Suppressor macrophage (primary cell): ENCODE measurements around the gene CLK3.
"Not testable (repeated sequence)": the region's sequence is repeated elsewhere in the genome, so short reads cannot be mapped to it uniquely, and the experiment has no call there.

ENCODE experiments used
- DNase-seq, 4 experiments: peaks; one replicate each; pipeline ENCODE4 v3.0.0-alpha.2; 2020 to 2022

CLK3 gene

DNA sequence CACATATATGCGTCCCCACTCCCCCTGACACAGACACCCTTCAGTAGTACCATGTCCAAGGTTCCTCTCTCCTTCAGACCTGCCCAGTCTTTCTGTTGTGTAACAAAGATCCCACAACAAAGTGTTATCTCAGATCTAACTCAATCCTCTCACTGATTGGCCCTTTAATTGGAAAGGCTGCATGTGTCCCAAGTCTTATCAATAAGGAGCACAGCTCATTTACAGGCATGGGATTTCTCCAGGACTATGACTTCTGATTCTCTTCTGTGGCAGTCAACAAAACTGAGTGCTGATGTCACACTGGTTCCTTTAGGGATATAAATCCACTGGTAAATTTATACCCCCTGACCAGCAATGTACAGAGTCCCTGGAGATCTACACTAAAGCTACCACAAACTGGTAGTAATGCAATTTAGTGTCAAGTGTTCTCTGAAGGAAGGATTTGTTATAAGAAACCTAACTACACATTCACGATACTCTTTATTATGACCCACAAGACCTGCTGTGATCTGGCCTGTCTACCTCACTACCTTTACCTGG, 28.1 kb downstream of the CLK3 start:
- no peak for DNase-seq

DNA sequence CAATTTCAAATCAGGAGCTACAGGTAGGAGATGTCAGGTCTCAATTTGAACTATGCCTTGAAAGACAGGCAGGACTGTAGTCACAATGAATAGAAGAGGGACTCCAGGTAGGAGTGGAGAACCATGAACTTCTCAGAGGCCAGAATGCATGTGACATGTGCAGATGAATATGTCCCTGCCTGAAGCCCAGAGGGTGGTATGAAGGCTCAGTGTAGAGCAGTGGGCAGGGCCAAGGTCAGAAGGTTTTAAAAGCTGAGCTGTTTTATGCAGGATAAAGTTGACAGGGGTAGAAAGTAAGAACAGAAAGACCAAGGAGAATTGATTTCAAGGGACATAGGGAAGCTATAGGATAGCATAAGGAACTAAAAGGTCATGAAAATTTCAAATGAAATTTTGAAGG, 30.8 kb downstream of the CLK3 start:
- no peak for DNase-seq

DNA sequence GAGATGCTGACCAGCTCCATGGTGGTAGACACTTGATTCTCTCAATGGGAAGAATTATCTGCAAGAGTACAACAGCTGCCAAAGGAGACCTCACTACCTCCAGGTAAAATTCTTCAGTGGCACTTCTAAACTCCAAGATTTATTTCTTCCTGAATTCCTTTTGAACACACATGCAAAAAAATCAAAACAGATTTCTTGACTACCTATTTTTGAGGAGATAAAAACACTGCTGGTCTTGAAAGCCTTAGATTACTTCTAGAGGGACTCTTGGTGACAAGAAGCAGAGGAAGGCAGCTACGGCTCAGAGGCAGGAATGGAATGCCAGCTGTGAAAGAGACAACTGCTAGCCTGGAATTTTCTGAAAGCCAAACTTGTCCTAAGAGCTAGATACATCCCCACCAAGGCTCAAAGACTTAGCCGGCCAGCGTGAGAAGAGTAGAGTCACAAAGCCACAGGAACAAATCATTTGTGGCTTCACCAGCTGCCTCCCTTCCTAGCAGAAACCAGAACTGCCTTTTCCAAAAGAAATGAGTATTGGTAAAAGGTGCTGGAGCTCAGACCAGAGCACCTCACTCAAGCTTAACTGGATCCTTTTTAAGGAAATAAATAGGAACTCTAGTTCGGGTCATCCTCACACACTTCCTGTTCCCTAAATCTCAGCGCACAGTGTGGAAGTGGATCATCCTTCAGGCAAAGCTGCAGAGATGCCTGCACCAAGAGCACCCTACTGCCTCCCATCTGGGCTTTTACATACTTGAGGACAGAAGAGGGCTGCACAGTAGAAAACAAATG, 32.6 kb downstream of the CLK3 start:
- peak; percentile 42 to 53 (median 49) for DNase-seq

DNA sequence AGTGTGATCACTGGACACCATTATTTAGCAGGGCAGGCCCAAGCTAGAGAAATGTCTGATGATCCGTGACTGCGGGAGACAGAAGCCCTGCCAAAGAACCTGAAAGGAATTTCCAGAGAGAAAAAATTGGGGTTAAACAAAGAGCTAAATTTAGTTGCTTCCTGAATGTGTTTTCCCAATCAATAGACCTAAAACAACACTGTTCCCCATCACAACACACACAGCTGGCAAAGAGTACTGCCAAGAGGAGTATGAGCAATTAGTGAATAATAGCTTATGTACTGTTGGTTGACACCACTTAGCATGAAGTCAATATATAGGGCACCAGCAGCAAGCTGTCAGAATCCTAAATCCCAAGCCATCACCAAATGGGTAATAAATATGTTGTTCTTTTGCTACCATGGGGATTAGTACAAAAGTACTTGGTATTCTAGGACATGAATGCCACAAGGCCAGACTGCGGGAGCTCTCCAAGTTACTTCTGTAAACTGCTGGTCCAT, 35.7 kb downstream of the CLK3 start:
- DNase-seq = no peak

DNA sequence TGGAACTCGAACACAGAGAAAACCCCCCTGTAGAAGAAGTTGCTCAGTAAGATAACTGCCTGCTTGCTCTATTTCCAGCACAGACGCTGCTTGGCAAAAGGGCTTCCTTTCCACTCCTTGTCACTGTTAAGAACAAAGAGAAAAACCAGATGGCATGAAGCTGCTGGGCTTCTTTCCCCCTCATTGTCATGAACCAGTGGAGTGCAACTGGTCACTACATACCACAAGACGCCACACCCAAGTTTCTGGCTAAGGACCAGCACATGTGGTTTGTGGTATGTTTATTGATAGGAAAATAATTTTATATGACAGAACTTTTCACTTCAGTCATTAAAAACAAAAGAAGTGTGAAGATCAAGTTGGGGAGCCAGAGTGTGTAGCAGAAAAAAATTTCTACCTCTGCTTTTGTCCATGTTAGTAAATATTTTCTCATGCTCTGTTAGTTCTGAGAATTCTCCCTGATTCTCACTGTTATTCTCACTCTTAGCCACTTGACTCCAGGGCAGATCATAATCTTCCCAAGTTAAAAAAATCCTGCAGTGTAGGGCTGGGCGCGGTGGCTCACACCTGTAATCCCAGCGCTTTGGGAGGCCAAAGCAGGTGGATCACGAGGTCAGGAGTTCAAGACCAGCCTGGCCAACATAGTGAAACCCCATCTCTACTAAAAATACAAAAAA, 37.9 kb downstream of the CLK3 start:
- no peak for DNase-seq

DNA sequence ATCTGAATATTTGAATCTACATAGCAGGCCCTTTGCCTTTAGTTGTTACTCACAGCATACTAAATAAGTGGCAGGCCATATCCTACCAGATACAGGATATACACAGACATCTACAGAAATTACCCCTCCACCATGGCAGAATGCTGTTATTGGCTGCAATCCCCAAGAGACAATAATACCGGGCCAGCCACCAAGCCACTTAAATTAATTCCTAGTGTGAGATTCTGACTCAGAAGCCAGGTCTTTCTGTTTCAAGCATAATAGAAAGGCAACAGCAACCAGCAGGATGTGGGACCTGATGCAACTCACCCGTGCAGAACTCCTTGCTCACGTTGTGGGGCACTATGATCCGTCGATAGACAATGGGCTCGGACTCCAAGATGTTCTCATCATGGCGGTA, 39.8 kb downstream of the CLK3 start:
- no peak for DNase-seq

DNA sequence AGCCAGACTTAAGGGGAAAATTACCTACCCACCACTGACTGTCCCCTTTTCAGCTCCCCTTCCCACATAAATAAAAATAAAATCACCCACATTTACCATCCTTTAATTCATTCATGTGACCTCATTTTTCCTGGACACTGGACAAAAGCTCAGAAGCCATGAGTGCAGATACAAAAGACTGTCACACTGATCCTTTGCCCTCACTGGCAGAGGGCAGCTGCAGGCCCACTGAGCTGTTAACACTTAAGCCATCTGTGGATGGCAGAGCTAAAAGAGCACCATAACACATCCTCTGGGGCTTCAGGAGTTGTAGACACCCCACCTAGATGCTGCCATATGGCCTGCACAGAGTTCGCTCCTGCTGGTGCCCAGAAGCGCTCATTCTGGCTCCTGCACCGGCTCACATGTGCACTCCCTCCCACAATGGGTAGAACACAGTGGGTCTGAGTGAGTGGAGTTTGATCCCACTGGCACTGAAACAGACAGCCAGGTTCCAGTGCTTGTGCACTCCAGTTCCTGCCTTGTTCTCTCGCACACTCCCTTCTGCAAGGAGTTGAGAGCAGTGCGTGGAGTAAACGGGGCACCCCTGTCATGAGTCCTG, 41.4 kb downstream of the CLK3 start:
- DNase-seq = no peak

DNA sequence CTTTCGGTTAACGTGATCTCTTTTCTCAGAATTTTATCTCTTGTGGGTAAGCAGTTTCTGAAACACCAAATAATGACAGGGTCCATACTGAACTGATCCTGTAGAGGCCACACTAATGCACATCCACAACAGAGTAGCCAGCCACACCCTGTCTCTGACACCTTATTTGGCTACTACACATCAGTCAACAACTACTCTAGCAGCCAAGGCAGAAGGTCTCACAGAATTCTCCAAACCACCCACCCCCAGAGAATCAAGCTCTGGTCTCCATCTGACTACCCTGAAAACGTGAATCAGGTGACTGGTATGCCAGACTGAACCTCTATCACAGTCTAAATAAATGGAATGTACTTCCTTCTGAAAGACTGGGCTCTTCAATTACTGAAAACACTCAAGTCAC, 42.2 kb downstream of the CLK3 start:
- DNase-seq = no peak

DNA sequence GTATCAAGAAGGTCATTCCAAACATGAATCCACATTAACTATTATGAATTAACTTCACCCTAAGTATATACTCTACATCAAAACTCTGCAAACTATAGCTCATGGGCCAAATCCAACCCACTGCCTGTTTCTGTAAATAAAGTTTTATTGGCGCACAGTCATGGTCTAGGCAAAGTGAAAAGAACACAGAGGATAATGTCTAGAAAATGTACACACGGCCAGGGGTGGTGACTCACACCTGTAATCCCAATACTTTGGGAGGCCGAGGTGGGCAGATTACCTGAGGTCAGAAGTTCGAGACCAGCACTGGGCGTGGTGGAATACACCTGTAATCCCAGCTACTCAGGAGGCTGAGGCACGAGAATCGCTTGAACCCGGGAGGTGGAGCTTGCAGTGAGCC, 45.6 kb downstream of the CLK3 start:
- DNase-seq = not testable (repeated sequence)

DNA sequence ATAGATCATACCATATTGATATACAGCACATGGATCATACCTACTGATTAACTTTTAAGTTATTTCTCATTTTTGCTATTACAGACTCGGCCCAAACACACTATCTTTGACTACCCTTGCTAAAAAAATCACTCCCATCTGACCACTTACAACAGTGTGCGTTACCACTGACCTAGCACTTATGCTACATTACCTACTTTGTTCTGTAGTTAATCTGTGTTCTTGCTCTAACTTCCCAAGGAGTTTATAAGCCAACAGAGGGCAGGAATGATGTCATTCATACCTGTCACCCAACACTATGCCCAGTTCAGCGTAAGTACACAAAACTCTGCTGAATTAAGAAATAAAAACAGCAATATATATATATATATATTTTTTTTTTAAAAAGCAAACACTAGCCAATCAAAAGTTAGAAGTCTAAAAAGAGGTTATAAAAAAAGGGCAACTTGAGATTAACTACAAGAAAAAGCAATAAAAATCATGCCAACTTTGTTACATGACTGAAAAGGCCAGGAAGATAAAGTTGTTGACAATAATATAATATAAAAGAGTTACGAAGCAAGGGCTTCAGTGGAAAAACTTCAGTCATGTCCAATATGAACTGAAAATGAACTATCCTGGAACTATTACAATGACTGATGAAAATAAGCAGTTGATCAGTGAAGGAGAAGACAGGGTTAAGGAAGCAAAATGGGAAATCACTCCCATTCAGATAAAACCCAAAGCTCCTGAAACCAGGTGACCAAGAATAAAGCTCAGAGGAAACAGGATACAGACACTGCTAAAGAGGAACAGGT, 46.6 kb downstream of the CLK3 start:
- DNase-seq = no peak

DNA sequence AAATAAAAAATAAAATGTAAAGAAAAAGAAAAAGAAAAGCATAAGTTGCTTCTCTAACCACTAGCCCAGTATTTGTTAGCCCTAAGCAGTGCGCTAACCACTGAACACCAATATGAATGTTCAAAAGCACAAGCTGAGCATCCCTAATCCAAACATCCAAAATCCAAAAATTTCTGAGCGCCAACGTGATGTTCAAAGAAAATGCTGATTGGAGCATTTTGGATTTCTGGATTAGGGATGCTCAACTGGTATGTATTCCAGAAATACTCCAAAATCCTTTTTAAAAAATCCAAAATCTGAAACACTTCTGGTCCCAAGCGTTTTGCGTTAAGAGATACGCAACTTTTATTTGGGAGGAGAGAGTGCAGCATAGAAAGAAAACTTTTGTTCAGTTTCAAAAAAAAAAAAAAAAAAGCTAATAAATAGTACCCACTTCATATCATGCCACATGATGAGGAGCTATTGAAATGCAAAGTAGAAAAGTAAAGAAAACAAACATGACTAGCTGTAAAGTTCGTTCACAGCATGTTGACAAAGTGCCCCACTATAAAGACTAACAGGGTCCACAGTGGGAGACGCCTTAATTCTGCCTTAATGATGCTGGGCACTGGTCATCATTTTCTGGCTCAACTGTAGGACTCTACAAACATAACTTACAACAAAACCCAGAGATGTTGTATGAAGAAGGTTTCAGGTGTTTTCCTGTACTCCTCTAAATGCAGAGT, 47.8 kb downstream of the CLK3 start:
- DNase-seq = no peak

DNA sequence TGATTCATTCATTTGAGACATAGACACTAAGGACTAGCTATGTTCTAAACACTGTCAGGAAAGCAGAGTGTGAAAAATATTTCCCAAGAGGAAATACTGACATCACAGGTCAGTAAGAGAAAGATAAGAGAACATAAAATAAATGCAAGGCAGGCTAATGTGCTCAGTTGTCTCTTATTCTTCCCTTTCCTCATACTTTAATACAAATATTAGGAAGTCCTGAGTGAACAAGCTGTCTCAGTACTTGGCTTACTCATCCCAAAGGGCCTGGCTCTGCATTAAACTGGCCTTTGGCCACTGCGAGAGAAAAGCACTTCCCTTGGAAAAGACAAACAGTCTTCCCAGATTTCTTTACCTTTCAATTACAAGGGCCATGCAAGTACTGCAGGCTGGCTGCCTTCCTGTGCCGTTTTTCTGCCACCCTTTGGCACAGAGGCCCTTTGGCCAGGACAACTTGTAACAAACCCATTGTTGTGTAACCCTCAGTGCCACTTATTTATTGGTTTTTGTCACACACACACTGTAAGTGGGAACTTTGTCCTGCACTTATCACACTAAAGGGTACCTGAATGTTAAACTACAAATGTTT, 48.5 kb downstream of the CLK3 start:
- peak; percentile 40 to 63 (median 54) for DNase-seq

DNA sequence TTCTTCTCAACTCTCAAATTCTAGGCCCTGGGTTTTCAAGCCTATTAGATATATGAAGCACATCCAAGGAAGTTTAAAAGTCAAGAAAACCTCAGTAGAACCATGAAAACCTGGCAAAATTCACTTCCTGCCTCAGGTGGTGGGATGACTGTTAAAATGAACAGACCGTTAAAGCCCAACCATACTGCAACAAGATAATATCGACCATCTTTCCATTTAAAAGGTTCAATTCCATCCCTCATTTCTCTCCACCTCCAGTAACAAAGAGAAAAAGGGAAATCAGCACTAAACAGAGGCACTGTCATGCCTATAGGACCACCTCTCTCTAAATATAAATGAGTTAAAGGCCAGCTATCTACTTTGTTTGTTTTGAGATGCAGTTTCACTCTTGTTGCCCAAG, 49.0 kb downstream of the CLK3 start:
- no peak for DNase-seq

DNA sequence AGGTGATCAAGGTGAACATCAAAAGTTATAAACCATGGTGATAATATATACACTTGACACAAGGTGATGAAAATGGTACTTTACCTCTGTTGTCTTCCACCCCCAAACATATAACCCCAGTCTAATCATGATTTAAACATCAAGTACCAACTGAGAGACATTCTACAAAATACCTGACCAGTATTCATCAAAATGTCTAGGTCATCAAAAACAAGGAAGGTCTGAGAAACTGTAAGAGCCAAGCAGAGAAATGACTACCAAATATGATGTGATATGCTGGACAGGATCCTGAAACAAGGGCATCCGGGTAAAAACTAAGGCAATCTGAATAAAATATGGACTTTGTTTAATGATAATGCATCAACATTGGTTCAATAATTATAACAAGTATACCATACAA, 52.3 kb downstream of the CLK3 start:
- DNase-seq = no peak

DNA sequence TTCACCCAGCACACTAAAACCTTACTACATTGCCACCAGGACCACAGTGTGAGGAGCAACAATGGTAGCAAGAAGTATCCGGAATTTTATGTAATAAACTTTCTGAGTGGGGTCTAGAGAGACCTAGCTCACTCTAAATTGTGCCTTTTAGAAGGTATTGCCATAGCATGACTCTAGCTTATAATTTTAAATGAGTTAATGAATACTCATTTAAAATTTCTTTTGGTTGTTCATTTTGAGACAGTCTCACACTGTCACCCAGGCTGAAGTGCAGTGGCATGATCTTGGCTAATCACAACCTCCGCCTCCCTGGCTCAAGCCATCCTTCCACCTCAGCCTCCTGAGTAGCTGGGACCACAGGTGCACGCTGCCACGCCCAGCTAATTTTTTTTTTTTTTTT, 54.0 kb downstream of the CLK3 start:
- DNase-seq = no peak

DNA sequence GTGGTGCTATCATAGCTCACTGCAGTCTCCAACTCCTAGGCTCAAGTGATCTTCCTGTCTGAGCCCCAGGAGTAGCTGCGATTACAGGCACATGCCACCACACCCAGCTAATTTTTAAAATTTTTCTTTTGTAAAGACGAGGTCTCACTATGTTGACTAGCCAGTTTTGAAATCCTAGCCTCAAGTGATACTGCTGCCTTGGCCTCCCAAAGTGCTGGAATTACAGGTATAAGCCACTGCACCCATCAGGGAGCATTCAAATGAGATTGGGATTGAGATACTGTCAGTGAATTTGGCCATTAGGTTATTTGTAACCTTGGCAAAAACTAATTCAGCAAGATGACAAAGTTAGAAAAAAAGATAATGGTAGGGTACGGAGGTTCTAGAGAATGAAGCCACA, 58.5 kb downstream of the CLK3 start:
- DNase-seq = no peak

DNA sequence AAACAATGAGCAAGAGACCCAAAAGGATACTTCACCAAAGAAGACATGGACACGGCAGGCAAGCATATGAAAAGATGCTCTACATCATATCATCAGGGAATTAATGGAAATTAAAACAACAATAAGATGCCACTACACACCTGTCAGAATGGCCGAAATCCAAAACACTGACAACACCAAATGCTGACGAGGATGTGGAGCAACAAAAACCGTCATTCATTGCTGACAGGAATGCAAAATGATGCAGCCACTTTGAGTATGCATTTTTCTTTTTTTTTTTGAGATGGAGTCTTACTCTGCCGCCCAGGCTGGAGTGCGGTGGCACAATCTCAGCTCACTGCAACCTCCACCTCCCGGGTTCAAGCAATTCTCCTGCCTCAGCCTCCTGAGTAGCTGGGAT, 61.2 kb downstream of the CLK3 start:
- no peak for DNase-seq
